Forelimb muscle (tissue), 1 donor: ENCODE data around the gene CCT8L2. TPM values are rescaled to one million over a fixed set of nuclear protein-coding genes. Genes with fewer than 3 reads are reported as not detected.
"Not testable (repeated sequence)": the region's sequence is repeated elsewhere in the genome, so short reads cannot be mapped to it uniquely, and the experiment has no call there.

ENCODE experiments used
- DNase-seq: peaks from one replicate; pipeline ENCODE4 v3.0.0-alpha.2; 2013; ENCODE audit warnings: low read depth
- polyA plus RNA-seq: library from polyadenylated mRNA; unstranded; fragments of 120-200 nt; gene quantifications from one replicate; pipeline ENCODE4 v1.2.1, GENCODE V29; 2013; ENCODE audit not compliant: insufficient read length

The CCT8L2 gene, protein sequence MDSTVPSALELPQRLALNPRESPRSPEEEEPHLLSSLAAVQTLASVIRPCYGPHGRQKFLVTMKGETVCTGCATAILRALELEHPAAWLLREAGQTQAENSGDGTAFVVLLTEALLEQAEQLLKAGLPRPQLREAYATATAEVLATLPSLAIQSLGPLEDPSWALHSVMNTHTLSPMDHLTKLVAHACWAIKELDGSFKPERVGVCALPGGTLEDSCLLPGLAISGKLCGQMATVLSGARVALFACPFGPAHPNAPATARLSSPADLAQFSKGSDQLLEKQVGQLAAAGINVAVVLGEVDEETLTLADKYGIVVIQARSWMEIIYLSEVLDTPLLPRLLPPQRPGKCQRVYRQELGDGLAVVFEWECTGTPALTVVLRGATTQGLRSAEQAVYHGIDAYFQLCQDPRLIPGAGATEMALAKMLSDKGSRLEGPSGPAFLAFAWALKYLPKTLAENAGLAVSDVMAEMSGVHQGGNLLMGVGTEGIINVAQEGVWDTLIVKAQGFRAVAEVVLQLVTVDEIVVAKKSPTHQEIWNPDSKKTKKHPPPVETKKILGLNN
- polyA plus RNA-seq = not detected

DNA sequence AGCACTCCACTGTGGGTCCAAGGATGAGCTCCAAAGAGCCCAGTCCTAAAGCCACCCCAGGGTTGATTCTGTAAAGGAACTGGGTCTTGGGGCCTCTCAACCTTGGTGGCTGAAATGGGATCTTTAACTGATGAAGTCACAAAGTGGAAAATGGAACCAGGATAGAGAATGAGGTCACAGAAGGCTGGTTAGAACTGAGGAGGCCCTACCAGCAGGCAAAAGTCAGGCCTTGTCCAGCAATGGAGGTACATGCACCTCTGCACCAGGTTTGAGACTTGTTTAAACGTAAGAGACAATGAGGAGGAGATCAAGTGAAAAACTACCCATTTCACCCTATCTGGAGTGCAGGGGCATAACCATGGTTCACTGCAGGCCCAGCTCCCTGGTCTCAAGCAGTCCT, at the start of gene CCT8L2:
TSS of gene CCT8L2 (minus strand) at position 101 of the 400 bp plus-strand sequence. CDS start 260 bp downstream, outside the sequence.
- DNase-seq = not testable (repeated sequence)

DNA sequence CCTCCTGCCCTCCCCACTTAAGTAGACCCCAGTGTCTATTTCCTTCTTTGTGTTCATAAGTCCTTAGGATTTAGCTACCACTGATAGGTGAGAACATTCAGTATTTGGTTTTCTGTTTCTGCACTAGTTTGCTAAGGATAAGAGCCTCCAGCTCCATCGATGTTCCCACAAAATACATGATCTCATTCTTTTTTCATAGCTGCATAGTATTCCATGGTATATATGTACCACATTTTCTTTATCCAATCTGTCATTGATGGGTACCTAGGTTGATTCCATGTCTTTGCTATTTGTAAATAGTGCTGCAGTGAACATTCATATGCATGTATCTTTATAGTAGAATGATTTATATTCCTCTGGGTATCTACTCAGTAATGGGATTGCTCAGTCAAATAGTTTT, 42.8 kb upstream of the CCT8L2 start:
- DNase-seq = not testable (repeated sequence)

DNA sequence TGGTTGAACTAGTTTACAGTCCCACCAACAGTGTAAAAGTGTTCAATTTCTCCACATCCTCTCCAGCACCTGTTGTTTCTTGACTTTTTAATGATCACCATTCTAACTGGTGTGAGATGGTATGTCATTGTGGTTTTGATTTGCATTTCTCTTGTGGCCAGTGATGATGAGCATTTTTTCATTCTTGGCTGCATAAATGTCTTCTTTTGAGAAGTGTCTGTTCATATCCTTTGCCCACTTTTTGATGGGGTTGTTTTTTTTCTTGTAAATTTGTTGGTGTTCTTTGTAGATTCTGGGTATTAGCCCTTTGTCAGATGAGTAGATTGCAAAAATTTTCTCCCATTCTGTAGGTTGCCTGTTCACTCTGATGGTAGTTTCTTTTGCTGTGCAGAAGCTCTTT, 41.5 kb upstream of the CCT8L2 start:
- not testable (repeated sequence) for DNase-seq

DNA sequence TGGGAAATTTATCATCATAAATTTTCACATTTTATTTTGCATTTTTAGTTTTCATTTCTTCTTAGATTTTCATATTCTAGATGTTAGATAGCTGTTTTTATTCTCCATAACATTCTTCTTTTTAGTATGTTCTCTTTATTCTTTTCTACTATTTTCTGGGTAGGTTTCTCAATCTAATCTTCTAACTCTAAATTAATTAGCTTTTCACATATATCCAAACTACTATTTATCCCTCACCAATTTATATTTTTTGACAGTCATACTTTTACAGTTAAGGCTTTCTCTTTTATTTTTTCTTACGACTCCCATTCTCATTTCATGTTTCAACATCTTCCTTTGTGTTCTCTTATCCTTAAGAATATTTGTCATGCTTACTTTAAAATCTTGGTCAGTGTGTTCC, 35.9 kb upstream of the CCT8L2 start:
- not testable (repeated sequence) for DNase-seq

DNA sequence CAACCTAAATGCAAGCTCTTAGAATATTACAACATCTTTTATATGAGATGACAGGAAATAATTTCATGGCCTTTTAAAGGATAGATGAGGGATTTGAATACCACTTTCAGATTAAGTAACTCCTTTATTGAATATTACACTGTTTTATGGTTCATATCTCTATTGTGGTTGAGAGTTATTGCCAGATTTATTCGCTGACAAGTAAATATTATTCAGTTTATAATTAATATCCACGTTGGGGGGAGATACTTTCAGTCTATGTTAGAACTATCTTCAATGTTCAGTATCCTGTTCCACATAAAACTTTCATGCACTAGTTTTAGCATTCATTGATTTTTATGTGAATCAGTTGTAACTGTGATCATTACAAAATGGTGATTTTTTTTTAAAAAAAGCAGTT, 32.4 kb upstream of the CCT8L2 start:
- not testable (repeated sequence) for DNase-seq

DNA sequence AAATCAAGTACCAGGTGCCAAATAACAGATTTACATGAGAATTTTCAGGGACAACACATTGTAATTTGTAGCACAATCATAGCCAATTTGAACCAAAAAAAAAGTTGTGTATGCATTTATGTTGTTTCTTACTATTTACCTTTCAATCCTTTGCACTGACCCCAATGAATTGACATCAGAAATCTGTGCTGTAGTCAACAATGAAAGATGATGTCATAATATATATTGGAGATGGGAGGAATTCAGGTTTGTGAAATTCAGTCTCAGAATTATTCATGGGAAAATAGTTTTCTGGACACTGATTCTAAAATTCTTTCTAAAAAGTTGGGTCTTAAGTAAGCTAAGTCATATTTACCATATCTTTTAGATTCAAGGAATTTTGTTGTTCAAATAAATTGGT, 31.0 kb upstream of the CCT8L2 start:
- not testable (repeated sequence) for DNase-seq

DNA sequence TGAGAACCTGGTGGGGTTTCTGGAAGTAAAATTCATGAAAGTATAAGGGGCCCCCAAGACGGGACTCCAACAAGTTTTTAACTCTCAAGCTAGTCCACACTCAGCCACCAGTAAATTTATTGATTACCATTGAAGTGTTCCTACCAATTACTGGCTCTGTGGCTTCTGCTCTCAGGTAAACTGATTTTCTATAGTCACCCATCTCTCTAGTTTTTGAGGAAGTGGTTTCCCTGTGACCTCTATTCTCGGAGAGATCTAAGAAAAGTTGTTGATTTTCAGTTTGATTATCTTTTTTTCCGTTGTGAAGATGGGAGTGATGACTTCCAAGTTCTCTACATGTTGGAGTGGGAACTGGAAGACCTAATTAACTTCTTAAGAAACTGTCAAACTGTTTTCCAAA, 24.9 kb upstream of the CCT8L2 start:
- not testable (repeated sequence) for DNase-seq

DNA sequence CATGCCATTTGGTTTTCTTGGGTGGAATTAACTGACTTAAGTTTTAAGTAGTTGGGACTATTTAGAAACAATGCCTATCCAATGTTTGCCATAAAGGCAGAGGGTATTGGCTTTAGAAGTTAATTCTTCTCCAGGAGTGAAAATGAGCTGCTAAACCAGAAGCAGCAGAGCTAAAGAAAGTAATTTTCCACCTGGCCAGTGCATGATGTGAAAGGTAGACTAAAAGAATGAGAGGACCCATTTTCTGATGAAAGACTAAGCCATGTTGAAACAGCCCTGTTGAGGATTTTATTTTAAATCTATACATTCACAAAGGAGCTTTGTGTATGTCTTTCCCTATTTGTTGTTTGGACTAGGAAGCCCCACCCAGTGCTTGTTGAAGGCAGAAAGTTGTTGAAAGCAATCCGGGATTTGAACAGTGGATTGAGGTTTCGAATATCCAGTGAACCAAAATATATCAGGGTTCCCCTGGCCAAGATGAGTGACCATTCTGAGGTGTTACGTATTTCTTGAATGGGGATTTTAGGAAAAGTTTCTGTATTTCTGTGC, 23.9 kb upstream of the CCT8L2 start:
- DNase-seq = not testable (repeated sequence)

DNA sequence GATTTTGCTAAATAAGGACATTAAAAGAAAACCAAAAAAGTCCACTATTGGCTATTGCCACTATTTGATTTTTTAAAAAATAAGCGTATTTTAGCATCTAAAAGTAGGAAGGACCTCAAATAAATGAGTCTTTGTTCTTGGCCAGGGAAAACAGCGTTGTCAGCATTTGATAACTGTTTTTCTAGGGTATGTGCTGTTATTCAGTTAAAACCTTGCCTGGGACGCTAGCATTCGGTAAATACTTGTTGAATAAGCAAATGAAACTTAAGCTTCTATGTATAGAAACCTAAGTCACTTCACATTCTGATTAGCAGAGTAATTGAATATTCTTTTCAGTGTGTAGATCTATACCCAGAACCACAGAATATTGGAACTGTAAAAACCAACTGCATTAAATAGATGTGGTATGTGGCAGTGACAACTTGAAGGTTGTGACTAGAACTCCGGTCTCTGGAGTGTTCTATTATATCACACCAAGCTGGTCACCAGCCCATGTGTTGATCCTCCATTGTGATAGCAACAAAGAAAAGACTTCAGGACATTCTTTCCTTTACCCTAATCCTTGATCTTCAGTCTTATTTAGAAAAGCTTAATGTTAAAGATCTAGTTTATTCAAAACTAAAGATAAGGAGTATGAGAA, 23.1 kb upstream of the CCT8L2 start:
- DNase-seq = not testable (repeated sequence)

DNA sequence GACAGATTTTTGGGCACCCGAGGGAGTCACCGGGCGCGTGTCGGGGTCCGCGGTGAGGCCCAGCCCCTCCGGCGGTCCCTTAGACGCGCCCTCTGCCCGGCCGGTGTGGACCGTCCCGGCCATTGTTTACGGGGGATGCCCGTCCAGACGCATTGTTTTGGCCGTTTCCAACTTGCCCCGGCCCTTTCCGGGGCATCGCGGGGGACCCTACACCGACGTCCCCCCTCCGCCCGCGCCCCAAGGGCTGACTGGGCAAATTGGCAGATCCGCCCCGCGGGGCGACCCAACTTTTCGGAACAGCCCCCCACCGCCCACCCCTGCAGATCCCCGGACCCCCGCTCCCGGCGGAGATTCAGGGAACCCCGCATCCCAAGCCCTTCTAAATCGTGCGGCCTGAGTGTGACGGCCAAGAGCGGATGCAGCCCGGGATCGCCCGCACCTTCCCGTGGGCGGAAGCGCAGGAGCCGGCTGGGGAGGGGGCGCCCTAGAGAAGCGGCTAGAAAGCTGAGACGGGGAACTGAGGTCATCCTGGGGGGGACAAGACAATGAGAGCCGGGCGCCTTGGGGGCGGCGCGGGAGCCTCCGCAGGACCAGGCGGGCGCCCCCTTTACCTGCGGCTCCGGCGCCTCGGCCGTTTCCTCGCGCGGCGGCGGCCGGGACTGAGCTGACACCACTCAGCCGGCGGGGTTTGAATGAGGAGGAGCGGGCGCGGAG, 17.1 kb upstream of the CCT8L2 start:
- DNase-seq = no peak

DNA sequence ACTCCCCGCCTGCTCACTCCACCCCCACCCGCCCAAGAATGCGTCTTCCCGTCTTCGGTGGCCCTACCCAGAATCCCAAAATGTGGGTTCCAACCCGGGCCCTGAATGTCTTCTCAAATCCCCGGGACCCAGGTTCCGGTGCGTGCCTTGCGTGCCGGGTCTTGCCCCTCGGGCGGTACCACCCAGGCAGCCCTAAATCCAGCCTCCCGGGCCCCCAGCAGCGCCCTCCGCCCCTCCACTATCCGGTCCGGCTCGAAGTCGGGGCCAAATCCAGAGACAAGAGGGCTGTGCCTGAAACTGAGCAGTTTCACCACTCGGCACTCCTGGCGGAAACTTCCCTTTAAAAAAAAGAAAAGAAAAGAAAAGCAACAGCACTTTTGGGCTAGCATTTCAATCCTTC, 16.3 kb upstream of the CCT8L2 start:
- no peak for DNase-seq

DNA sequence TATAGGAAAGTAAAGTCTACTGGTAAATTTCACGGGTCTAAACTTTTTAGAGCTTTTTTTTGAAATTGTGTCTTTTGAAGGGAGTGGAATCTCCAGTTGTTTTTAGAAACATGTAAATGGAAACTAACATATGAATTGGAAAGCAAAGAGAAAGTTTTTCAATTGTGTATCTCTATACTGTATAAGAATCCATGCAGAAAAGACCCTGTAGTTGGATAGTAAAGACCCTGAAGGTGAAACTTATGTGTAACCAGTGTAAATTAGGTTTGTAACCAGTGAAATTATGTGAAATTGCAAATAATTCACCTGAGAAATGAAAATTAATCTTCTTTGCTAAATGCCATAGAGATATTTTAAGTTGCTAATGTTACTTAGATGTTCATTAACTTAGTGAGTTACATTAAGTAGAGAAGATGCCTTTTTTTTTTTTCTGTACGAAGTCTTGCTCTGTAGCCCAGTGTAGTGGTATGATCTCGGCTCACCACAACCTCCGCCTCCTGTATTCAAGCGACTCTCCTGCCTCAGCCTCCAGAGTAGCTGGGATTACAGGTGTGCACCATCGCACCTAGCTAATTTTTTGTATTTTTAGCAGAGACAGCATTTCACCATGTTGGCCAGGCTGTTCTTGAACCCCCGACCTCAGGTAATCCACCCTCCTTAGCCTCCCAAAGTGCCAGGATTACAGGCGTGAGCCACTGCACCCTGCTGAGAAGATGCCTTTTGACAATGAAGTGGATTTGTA, 11.8 kb upstream of the CCT8L2 start:
- DNase-seq = not testable (repeated sequence)

DNA sequence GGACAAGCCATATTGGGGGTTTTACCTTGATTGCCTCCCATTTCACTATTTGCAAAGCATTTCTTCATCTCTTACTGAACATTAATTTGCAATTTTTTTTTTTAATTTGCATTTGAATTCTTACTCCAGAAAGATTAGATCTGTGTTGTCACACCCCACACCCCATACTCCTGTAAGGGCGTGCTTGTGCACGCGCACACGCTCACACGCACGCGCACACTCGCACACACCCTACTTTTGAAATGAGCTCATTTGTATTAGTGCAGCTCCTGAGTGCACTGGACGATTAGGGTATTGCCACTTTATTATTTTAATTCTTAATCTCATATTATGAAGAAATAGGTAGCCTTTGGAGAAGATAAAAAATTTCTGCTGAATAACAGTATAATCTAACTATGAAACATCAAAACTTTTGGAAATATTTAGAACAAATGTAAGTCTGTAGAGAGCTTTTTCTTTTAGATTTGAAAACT, 11.2 kb upstream of the CCT8L2 start:
- DNase-seq = not testable (repeated sequence)

DNA sequence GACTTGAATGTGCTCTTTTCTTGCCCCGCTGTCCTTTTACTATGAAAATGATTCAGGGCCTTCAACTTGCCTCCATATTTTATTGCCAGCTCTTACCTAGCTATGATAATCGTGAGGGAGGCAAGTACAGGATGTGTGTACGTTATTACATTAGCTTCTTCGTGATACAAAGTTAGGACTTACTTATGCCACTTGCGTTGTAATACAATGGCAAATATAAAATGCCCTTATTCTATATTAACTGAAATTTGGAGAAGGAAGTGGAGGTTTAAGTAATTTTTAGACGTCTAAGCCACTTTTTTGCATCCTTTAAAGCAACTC, 10.8 kb upstream of the CCT8L2 start:
- no peak for DNase-seq

DNA sequence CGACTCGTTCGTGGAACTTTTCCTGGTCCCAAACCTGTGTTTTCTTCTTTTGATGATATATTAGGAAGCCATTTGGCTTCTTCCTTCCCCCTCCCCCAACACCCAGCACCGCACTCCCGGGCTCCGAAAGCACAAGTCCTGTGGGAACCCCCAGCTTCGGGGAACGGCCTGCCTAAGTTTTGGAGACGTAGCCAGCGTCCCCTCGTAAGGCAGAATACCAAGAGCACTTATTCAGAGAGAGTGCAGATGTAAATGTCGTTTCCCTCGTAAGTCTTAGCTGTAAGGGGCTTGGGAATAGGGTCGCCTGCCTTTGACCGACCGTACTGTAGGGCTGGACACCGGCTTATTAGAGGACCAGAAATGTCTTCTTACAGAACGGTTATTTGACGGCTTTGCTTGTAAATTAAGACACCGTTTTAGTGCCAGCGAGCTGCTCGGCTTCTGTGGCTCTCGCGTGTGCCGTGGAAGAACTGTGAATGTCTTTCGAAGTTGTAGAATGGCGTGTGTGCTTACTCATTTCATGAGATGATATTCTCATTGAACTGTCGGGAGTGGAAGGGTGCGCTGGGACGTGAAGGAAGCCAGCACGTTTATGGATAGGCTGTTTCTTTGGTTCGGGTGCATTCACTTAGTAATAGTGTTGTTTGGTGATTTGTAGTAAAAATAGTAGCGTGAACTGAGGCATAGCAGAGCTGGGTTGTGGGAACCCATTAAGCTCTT, 10.3 kb upstream of the CCT8L2 start:
- not testable (repeated sequence) for DNase-seq

DNA sequence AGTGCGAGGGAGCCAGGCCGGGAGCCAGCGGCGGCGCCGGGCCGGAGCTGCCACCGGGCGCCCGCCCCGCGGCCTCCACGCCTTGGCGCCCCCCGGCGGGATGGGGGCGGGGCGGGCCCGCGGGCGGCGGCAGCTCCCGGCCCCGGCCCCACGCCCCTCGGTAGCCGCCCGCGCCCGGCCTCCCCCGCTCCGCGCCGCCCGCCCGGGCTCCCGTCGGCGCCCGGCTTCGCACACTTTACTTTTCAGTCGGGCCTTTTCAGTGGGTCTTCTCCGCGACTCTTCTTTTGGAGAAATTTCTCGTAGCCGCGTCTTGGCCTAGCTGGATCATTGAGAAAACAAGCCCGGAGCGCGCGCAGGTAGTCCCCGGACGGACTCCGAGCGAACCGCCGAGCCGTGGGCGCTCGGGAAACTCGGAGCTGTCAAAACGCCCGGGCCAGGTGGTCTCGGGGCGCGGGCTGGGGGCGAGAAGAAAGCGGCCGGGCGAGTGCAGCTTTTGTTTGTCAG, 9.7 kb upstream of the CCT8L2 start:
- DNase-seq = not testable (repeated sequence)

DNA sequence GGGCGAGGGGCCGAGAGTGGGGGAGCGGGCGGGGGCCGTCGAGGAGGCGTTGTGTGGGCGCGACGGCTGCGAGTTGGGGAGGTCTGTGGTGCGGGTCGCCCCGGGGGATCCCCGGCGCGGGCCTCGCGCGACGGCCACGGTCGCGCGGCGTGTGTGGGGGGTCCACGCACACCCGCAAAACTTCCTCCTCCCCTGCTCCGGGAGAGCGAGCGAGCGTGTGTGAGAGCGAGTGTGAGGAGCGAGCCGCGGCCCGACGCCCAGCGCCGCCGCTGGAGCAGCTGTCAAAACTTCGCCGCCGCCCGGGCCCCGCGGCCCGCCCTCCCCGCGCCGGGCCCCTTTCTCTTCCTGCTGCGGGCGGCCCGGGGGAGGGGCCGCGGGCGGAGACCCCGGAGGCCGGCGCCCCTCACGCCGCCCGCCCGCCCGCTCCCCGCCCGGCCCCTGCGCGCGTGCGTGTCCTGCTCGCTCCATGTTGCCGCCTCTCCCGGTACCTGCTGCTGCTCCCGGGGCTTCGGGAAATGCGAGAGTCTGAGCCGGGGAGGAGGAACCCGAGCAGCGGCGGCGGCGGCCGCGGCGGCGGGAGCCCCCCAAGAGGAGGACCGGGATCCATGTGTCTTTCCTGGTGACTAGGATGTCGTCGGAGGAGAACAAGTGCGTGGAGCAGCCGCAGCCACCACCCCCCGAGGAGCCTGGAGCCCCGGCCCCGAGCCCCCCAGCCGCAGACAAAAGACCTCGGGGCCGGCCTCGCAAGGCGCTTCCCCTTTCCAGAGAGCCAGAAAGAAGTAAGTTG, 9.0 kb upstream of the CCT8L2 start:
- no peak for DNase-seq

DNA sequence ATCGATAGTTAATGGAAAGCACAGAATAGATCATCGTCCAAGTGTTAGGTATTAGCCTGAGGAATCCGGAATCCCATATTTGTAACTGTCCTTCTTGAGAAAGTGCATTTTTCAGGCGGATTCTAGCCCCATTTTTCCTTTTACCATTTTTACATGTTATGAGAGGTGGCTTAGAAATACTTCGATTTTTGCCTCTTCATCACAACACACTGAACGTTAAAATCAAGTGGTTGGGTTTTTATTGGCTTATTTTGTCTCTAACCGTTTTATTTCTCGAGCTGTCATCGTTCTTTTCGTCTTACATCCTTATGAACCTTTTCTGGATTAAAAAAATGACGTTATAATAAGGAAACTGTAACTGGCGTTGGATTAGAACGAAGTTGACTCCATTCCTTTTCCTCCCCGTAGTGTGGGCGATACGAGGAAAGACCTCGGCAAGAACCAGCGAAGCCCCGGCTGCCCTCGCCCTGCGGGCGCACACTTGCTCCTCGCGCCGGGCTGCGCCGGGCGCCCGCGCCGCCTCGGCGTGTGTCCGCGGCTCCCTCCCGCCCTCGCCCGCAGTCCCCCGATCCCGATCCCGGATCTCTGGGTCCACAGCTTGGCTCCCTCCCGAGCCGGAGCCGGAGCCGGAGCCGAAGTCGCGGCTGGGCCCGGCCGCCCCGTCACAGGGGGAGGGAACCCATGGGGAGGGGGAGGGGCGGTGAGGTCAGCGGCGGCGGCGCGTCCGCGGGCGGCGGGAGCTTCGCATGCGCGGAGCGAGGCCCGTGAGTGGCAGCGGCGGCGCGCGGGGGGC, 8.2 kb upstream of the CCT8L2 start:
- not testable (repeated sequence) for DNase-seq

DNA sequence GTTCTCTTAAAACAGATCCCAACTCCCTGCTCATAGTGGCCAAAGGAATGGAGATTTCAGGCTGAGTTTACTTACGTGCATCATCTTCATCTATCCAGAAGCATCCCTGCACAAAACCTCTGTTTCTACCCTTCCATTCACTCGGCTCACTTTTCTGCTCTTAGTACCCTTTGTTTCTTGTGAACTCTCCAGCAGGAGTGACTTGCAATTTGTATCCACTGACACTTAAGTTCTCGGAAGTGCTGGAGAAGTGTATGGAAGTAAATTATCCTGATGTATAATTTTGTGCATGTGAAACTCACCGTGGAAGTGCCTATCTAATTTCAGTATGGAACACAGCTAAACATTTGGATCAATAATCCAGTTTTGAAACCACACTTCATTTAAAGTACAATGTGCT, 7.0 kb upstream of the CCT8L2 start:
- DNase-seq = not testable (repeated sequence)
